GM12878 (cell line): ENCODE results near the gene HNRNPA2B1. TPM values are rescaled to one million over a fixed set of nuclear protein-coding genes. Genes with fewer than 3 reads are reported as not detected.

Source experiments
- ATAC-seq: fragments of 200-7000 bp; cut with Tn5 transposase; 3 replicates; pipeline ENCODE4 v1.9.1; 2020; ENCODE audit warnings: mild to moderate bottlenecking, moderate library complexity
- BruUV-seq: library from RNA; stranded (reverse); fragments of 400-500 nt; replicated peaks from 2 replicates; lab custom pipeline; 2021; lab: Mats Ljungman, UMichigan
- CTCF ChIA-PET: fragments of 300-600 bp; sonication (Branson Sonifier 250); formaldehyde crosslinking; extraction: SDS; loops from one replicate; lab custom pipeline; 2021; ENCODE audit warnings: inconsistent platforms; lab: Yijun Ruan, JAX
- POLR2A ChIA-PET: fragments of 350-600 bp; formaldehyde crosslinking; extraction: SDS; loops from one replicate; lab custom pipeline; 2021; ENCODE audit warnings: inconsistent platforms; lab: Charles Lee
- RAD21 ChIA-PET: fragments of 300-600 bp; sonication (Branson Sonifier 250); formaldehyde crosslinking; loops from one replicate; lab custom pipeline; 2023; ENCODE audit warnings: antibody characterized with exemption; ENCODE audit not compliant: unreplicated experiment; lab: Charles Lee
- SMC1A ChIA-PET: fragments of 300-600 bp; sonication (Branson Sonifier 250); formaldehyde crosslinking; loops from one replicate; lab custom pipeline; 2023; ENCODE audit not compliant: unreplicated experiment, uncharacterized antibody; lab: Charles Lee
- DNase-seq: peaks from one replicate; pipeline ENCODE4 v3.0.0-alpha.2; 2011; ENCODE audit warnings: low read depth, low spot score
- FAIRE-seq: peaks from 3 replicates; lab custom pipeline; 2011; peaks lifted over from hg19 to GRCh38; lab: Jason Lieb, UNC
- H2AFZ ChIP-seq: 2 replicates; pipeline ENCODE4 v1.6.0; 2011; ENCODE audit warnings: low read depth, low read length, control low read depth; ENCODE audit not compliant: control insufficient read depth
- H3K27ac ChIP-seq: 2 replicates; pipeline ENCODE4 v1.5.1; 2011; ENCODE audit warnings: control low read depth; ENCODE audit not compliant: control insufficient read depth, insufficient read depth
- H3K27me3 ChIP-seq, 2 experiments: replicated peaks in 1 of 2; 2 replicates each; pipeline versions ENCODE4 v1.6.0 to v1.6.1; 2011; ENCODE audit warnings: low read length in 1 of 2; ENCODE audit not compliant: control insufficient read depth in 2 of 2, insufficient read depth in 2 of 2
- H3K36me3 ChIP-seq, 2 experiments: 2 replicates each; pipeline ENCODE4 v1.5.1; 2011; ENCODE audit warnings: low read length in 1 of 2; ENCODE audit not compliant: control insufficient read depth in 2 of 2, insufficient read depth in 2 of 2
- H3K4me1 ChIP-seq: 2 replicates; pipeline ENCODE4 v1.6.1; 2011; ENCODE audit warnings: mild to moderate bottlenecking, low read length, moderate library complexity, mixed read lengths; ENCODE audit not compliant: control insufficient read depth, insufficient read depth
- H3K4me2 ChIP-seq: 2 replicates; pipeline ENCODE4 v1.6.0; 2011; ENCODE audit warnings: control low read depth; ENCODE audit not compliant: control insufficient read depth, insufficient read depth
- H3K4me3 ChIP-seq: fragments of 200-600 bp; sonication (generic); 2 replicates; pipeline ENCODE4 v1.5.1; 2016
- H3K79me2 ChIP-seq: 2 replicates; pipeline ENCODE4 v1.6.0; 2011; ENCODE audit warnings: low read length; ENCODE audit not compliant: control insufficient read depth, insufficient read depth
- H3K9ac ChIP-seq: 2 replicates; pipeline ENCODE4 v1.8.0; 2011; ENCODE audit warnings: low read length, control low read depth, mixed read lengths; ENCODE audit not compliant: control insufficient read depth, insufficient read depth
- H3K9me3 ChIP-seq: replicated peaks from 3 replicates; pipeline ENCODE4 v1.5.1; 2011; ENCODE audit warnings: mild to moderate bottlenecking, low read length; ENCODE audit not compliant: control insufficient read depth, insufficient read depth
- H4K20me1 ChIP-seq: 2 replicates; pipeline ENCODE4 v1.6.0; 2011; ENCODE audit not compliant: control insufficient read depth, insufficient read depth
- E4F1 ChIP-seq: fragments of 450-650 bp; IDR thresholded peaks from 2 replicates; pipeline ENCODE4 v1.6.1; 2018; ENCODE audit warnings: borderline replicate concordance, mild to moderate bottlenecking; ENCODE audit not compliant: partially characterized antibody
- GATAD2B ChIP-seq: fragments of 450-650 bp; conservative IDR thresholded peaks from 2 replicates; pipeline ENCODE4 v1.6.1; 2017; ENCODE audit warnings: low read depth, mild to moderate bottlenecking, moderate library complexity
- MXI1 ChIP-seq: fragments of 150-350 bp; IDR thresholded peaks from 2 replicates; pipeline ENCODE4 v1.6.1; 2011; ENCODE audit warnings: low read depth, mild to moderate bottlenecking, inconsistent platforms, low read length, improper control_type of control experiment
- MYB ChIP-seq: fragments of 150-350 bp; IDR thresholded peaks from 2 replicates; pipeline ENCODE4 v1.6.1; 2014; ENCODE audit warnings: mild to moderate bottlenecking, low read depth, low read length, borderline replicate concordance
- NKRF ChIP-seq: fragments of 450-650 bp; conservative IDR thresholded peaks from 2 replicates; pipeline ENCODE4 v1.6.1; 2017; ENCODE audit warnings: mild to moderate bottlenecking, moderate library complexity
- NRF1 ChIP-seq: conservative IDR thresholded peaks from 2 replicates; pipeline ENCODE4 v1.6.1; 2011; ENCODE audit warnings: mild to moderate bottlenecking, low read depth, low read length, improper control_type of control experiment
- RCOR1 ChIP-seq: conservative IDR thresholded peaks from 2 replicates; pipeline ENCODE4 v1.6.1; 2012; ENCODE audit warnings: low read depth, low read length, improper control_type of control experiment
- ZBTB11 ChIP-seq: fragments of 450-650 bp; formaldehyde crosslinking; IDR thresholded peaks from 2 replicates; pipeline ENCODE4 v1.5.0; 2022; ENCODE audit warnings: mild to moderate bottlenecking, missing genetic modification characterization
- WGBS: methylation state at CpG from one replicate; pipeline ENCODE4 v1.1.6; 2016; ENCODE audit warnings: low lambda C conversion rate; ENCODE audit not compliant: insufficient replicate concordance, insufficient coverage; ENCODE audit errors: missing lambda C conversion rate; 5-methylcytosine and 5-hydroxymethylcytosine counted together
- in situ Hi-C: fragments of 300-500 bp; cut with MboI; formaldehyde crosslinking; loops from 9 replicates; pipeline ENCODE4 v1.14.3; 2018; ENCODE audit warnings: mixed read lengths
- intact Hi-C: fragments of 100-400 bp; cut with micrococcal nuclease; formaldehyde crosslinking; loops from one replicate; pipeline ENCODE4 v1.14.2; 2022; ENCODE audit not compliant: unreplicated experiment
- polyA plus RNA-seq, 11 experiments: library from polyadenylated mRNA; depleted of rRNA in 4 of 11; unstranded in 6 of 11; stranded (reverse) in 5 of 11; fragments of >200 nt; fragmentation: Nextera tagmentation in 4 of 11; fragmentation: Illumina TruSeq in 1 of 11; extraction: Ambion mirVana in 4 of 11; extraction: Trizol in 1 of 11; gene quantifications; 1 replicate in 1 of 11; 2 replicates in 10 of 11; pipeline versions ENCODE4 v1.2.1 to v1.2.3, GENCODE V29; 2011 to 2016; ENCODE audit warnings: inconsistent platforms in 2 of 11, missing spikeins in 2 of 11, low read depth in 1 of 11
- total RNA-seq, 4 experiments: library from RNA; depleted of rRNA in 3 of 4; stranded (reverse); fragments of >200 nt in 3 of 4; fragmentation: Illumina TruSeq in 1 of 4; extraction: Trizol in 1 of 4; gene quantifications; 2 replicates each; pipeline versions ENCODE4 v1.2.1 to v1.2.3, GENCODE V29; 2013 to 2021

The HNRNPA2B1 gene
- total and polyA plus RNA-seq, 10 of the 15 experiments (the other 5 are each of a cell fraction or from before 2014, with no cell fraction given) = 295 to 1,396 (median 932) TPM

DNA sequence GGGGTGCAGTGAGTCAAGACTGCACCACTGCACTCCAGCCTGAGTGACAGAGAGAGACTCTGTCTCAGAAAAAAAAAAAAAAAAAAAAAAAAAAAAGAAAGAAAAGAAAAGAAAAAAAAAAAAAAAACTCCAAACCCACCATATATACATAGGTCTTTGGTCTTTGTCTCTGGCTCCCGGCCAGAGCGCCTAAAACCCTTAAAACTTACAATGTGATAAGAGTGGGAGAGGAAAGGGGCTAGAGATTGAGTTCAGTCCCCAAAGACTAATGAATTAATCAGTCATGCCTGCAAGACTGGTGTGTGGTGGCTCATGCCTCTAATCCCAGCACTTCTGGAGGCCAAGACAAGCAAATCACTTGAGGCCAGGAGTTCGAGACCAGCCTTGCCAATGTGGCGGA is 55.3 kb downstream of the HNRNPA2B1 start:
- H3K9ac ChIP-seq = no peak overlapping the region
- no peak for ATAC-seq
- no peak overlapping the region for H3K27ac ChIP-seq
- FAIRE-seq = no peak
- no peak overlapping the region for H2AFZ ChIP-seq
- no peak overlapping the region for H3K4me2 ChIP-seq
- H4K20me1 ChIP-seq = no peaks in the 10 kb centered on the region
- ChIA-PET SMC1A (no interaction called here), CTCF (interaction anchor here (0.6 kb wide), 1 partner anchor 63 kb away, joined by 3 read pairs; no protein-coding TSS in a partner anchor), RAD21 (interaction anchor here (0.7 kb wide), 1 partner anchor 1060 kb away, joined by 3 read pairs; no protein-coding TSS in a partner anchor), POLR2A (interaction anchor here (0.7 kb wide), 1 partner anchor 187 kb away, joined by 3 read pairs; no protein-coding TSS in a partner anchor)
- no peaks in the 10 kb centered on the region; a peak in 1 of 4 replicates for H3K27me3 ChIP-seq
- 83% methylated on average over 3 of the region's 4 CpGs for WGBS
- TF ChIP-seq NKRF = no peak
- no peak for TF ChIP-seq GATAD2B
- TF ChIP-seq E4F1 = no peak
- TF ChIP-seq MYB = no peak
- TF ChIP-seq RCOR1 = no peak
- no peak for TF ChIP-seq ZBTB11 (CRISPR knock-in tag)
- TF ChIP-seq NRF1 = no peak
- no peak for TF ChIP-seq MXI1
- no peaks in the 10 kb centered on the region for H3K36me3 ChIP-seq
- H3K4me3 ChIP-seq = no peak overlapping the region
- intact Hi-C loops = no loop called here
- no peaks in the 10 kb centered on the region for H3K79me2 ChIP-seq
- no TSS peak for BruUV-seq
- no peaks in the 10 kb centered on the region for H3K4me1 ChIP-seq
- DNase-seq = no peak
- in situ Hi-C loops = no loop called here
- H3K9me3 ChIP-seq = no peaks in the 10 kb centered on the region
